Chondrocyte (in vitro differentiated cells): ENCODE data around the gene C17orf67. TPM values are rescaled to one million over a fixed set of nuclear protein-coding genes. Genes with fewer than 3 reads are reported as not detected.

ENCODE experiments used
- DNase-seq: peaks from one replicate; pipeline ENCODE4 v3.0.0; 2021; ENCODE audit warnings: mixed read lengths, low spot score
- H3K27ac Mint-ChIP-seq: one replicate; pipeline ENCODE4 v1.8.0; 2021; ENCODE audit warnings: mild to moderate bottlenecking, moderate library complexity, mixed read lengths; ENCODE audit not compliant: unreplicated experiment
- H3K27me3 Mint-ChIP-seq: 2 replicates; pipeline ENCODE4 v1.8.0; 2021; ENCODE audit warnings: low read depth, mixed read lengths
- H3K36me3 Mint-ChIP-seq: 2 replicates; pipeline ENCODE4 v1.8.0; 2021; ENCODE audit warnings: low read depth, mixed read lengths
- H3K4me1 Mint-ChIP-seq: 2 replicates; pipeline ENCODE4 v1.8.0; 2021; ENCODE audit warnings: low read depth, mild to moderate bottlenecking, mixed read lengths
- H3K4me3 Mint-ChIP-seq: one replicate; pipeline ENCODE4 v1.8.0; 2021; ENCODE audit warnings: mild to moderate bottlenecking, moderate library complexity, mixed read lengths; ENCODE audit not compliant: unreplicated experiment
- H3K9me3 Mint-ChIP-seq: 2 replicates; pipeline ENCODE4 v1.8.0; 2021; ENCODE audit warnings: low read depth, mixed read lengths
- CTCF ChIP-seq: fragments of 200-600 bp; sonication (generic); IDR thresholded peaks from 2 replicates; pipeline ENCODE4 v1.5.0; 2021; ENCODE audit warnings: antibody characterized with exemption, mild to moderate bottlenecking, moderate library complexity
- total RNA-seq: library from RNA; stranded (reverse); gene quantifications from 3 replicates; pipeline ENCODE4 v1.2.1, GENCODE V29; 2021

The C17orf67 gene
- total RNA-seq, 1 donor from 2014 or later, result 1.5 TPM

- H3K4me1 Mint-ChIP-seq, result no peaks in the 10 kb centered on the region
- no peaks in the 10 kb centered on the region for H3K9me3 Mint-ChIP-seq
- peaks cover 6% of the 10 kb centered on the region for H3K36me3 Mint-ChIP-seq
- no peaks in the 10 kb centered on the region for H3K27me3 Mint-ChIP-seq
- H3K4me3 Mint-ChIP-seq, result no peak overlapping the region
- no peak for DNase-seq
- TF ChIP-seq CTCF, result no peak
- H3K27ac Mint-ChIP-seq, result no peak overlapping the region
Measured at GRCh38 chr17:56809106-56809819, 24.5 kb downstream of the C17orf67 start.

DNA sequence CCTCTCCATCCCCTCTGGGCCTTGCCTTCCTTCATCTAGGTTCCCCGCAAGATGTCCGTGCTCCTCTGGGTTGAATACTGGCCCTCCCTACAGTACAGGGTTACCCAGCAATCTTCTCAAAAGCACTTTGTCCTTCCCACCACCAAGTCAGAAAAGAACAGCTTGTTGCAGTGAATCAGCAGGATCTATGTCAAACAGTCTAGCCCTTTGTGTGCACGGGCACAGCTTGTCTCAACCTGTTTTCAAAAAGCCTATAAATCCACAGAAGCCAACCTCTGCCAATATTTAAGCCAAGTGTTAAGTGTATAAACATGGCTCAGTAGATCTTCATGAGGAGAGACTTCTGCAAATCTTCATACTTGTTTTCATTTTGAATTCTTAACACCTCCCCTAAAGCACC, 25.2 kb downstream of the C17orf67 start:
- no peak for DNase-seq
- H3K27me3 Mint-ChIP-seq, result no peaks in the 10 kb centered on the region
- no peaks in the 10 kb centered on the region for H3K4me1 Mint-ChIP-seq
- no peak for TF ChIP-seq CTCF
- H3K9me3 Mint-ChIP-seq, result no peaks in the 10 kb centered on the region
- peaks cover 6% of the 10 kb centered on the region for H3K36me3 Mint-ChIP-seq
- no peak overlapping the region for H3K4me3 Mint-ChIP-seq
- no peak overlapping the region for H3K27ac Mint-ChIP-seq

DNA sequence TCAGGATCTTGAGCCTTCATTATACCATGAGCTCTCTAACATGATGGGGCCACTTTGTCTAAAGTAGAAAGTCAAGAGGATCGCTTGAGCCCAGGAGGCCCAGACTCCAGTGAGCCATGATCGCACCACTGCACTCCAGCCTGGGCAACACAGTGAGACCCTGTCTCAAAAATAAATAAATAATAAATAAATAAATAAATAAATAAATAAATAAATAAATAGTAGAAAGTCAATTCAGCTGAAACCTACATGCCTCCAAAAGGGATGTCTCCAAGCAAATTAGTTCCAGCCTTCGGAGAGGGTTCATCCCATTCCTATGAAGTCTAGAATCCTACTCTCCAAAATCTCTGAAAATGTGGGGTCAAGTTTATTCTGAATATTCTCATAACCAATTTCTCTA, 26.0 kb downstream of the C17orf67 start:
- DNase-seq, result no peak
- no peaks in the 10 kb centered on the region for H3K9me3 Mint-ChIP-seq

DNA sequence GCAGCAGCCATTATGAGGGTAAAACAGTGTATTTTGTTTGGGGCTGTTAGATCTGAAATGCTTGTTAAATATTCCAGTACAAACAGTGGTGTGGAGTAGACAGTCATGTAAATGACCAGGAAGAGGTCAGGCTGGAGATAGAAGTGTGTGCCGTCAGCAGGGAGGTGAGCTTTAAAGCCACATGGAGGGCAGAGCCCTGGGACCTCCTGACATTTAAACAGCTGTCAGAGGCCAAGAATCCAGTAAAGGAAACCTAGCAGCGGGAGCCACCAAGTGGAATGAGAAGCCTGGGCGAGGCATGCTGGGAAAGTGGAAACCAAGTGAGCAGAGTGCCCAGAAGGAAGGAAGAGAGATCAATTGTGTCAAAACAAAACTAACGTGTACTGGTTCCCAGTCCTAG, 26.8 kb downstream of the C17orf67 start:
- H3K4me3 Mint-ChIP-seq, result no peak overlapping the region
- no peak for TF ChIP-seq CTCF
- H3K36me3 Mint-ChIP-seq, result peaks cover 6% of the 10 kb centered on the region

More for the DNA sequence above, 26.0 kb downstream of the C17orf67 start:
- TF ChIP-seq CTCF, result no peak
- no peaks in the 10 kb centered on the region for H3K4me1 Mint-ChIP-seq
- H3K36me3 Mint-ChIP-seq, result peaks cover 6% of the 10 kb centered on the region
- no peak overlapping the region for H3K27ac Mint-ChIP-seq
- H3K4me3 Mint-ChIP-seq, result no peak overlapping the region
- H3K27me3 Mint-ChIP-seq, result no peaks in the 10 kb centered on the region

DNA sequence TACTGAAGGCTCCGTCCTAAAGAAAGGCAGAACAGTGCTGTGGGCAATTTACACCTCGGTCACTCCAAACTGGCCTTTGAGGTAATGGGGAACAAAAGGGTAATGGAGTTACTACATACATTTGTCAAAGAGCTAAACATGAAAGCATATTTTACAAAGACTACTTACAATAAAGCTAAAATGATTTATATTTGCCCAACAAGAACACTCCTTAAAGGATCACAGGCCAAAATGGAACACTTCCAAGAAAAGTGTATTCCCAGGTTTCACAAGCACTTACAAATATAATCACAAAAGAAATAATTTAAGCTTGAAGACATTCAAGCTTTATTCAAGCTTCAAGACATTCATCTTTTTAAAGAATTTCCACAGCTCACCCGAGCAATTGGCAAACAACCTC, 29.3 kb downstream of the C17orf67 start:
- Mint-ChIP-seq H3K27me3 (no peaks in the 10 kb centered on the region), H3K4me3 (no peak overlapping the region), H3K9me3 (no peaks in the 10 kb centered on the region), H3K36me3 (peaks cover 6% of the 10 kb centered on the region), H3K27ac (no peak overlapping the region), H3K4me1 (no peaks in the 10 kb centered on the region)
- no peak for DNase-seq
- TF ChIP-seq CTCF, result no peak

More for the DNA sequence above, 26.8 kb downstream of the C17orf67 start:
- Mint-ChIP-seq H3K9me3 (no peaks in the 10 kb centered on the region), H3K27me3 (no peaks in the 10 kb centered on the region), H3K4me1 (no peaks in the 10 kb centered on the region), H3K27ac (no peak overlapping the region)
- DNase-seq, result no peak
